Measurements from ENCODE around the gene MBD6. TPM values are rescaled to one million over a fixed set of nuclear protein-coding genes. Genes with fewer than 3 reads are reported as not detected.

The MBD6 gene
- total and polyA plus RNA-seq, 2 of the 13 experiments (the other 11 are each of a cell fraction or from before 2014, with no cell fraction given), result 4.1 to 5.9 TPM

DNA sequence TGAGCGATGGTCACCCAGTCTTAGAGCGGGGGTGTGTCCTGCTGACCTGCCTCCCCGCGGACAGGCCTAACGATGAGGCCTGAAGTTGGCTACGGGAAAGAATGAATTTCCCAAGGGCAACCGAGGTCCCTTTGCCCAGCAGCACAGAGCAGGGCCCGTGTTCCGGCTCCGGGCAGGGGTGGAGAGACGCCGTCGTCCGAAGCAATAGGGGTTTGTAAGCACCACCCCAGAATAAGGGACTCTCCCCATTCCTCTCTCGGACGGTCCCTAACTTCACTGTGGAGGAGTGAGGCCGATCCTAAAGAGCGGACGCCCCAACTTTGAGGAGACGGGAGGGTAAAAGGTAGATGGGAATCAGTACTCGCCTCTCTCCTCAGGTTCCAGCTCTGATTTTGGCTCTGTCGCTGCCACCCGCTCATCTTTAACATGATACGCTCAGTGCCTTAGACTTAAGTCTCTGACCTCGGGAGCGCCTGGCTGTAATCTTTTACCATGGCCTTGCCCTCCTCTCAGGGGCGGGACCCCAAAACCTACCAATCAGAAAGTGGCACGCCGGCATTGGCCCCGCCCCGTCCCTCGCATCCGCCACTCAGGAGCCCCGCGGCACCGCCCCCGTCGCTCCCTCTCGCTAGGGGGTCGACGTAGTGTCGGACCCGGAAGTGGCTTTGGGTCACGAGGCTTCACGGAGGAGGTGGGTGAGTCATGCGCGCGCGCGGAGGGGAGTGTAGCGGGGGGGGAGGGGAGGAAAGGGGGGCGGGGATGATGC, 2.4 kb upstream of the MBD6 start, which contains the start of gene DDIT3 (continued):
- TF ChIP-seq EED (CRISPR knock-in tag; IDR thresholded peaks at IDR 0.05) (peak; percentile 91; the same call in 1 of the 2 replicates), ZNF510 (CRISPR knock-in tag; IDR thresholded peaks at IDR 0.05; ENCODE audit: low read depth) (0 out of 2 replicates have a peak, but pooled peaks have one; percentile 83), SALL2 (CRISPR knock-in tag; IDR thresholded peaks at IDR 0.05) (peak; percentile 17; the same call in 1 of the 2 replicates), ZNF350 (CRISPR knock-in tag; IDR thresholded peaks at IDR 0.05; ENCODE audit: borderline replicate concordance, low read depth) (peak; percentile 15; the same call in 1 of the 2 replicates), CAMTA2 (CRISPR knock-in tag; IDR thresholded peaks at IDR 0.05; ENCODE audit: borderline replicate concordance) (no peak; the same call in 1 of the 2 replicates)

GRCh38 chr12:57521525-57522010, 1.1 kb upstream of the MBD6 start:
- peak; percentile 48 for ATAC-seq
- TF ChIP-seq ZNF484 (CRISPR knock-in tag; IDR thresholded peaks at IDR 0.05; ENCODE audit: borderline replicate concordance, low read depth) (no peak), ZNF343 (CRISPR knock-in tag; IDR thresholded peaks at IDR 0.05) (peak; percentile 82), SP4 (CRISPR knock-in tag; IDR thresholded peaks at IDR 0.05) (0 out of 2 replicates have a peak, but pooled peaks have one; percentile 10), CHCHD3 (CRISPR knock-in tag; IDR thresholded peaks at IDR 0.05) (no peak), DNMT1 (CRISPR knock-in tag; IDR thresholded peaks at IDR 0.05) (no peak), ZNF143 (CRISPR knock-in tag; IDR thresholded peaks at IDR 0.05) (no peak), SPEN (CRISPR knock-in tag; IDR thresholded peaks at IDR 0.05; ENCODE audit: low read depth) (peak; percentile 1; the same call in 1 of the 2 replicates), ZNF207 (IDR thresholded peaks at IDR 0.05; ENCODE audit: borderline replicate concordance) (no peak), GTF3A (CRISPR knock-in tag; conservative IDR thresholded peaks at IDR 0.05) (0 out of 2 replicates have a peak, but pooled peaks have one; percentile 50), STAG1 (CRISPR knock-in tag; IDR thresholded peaks at IDR 0.05) (no peak), CREB1 (IDR thresholded peaks at IDR 0.05) (no peak), CREB1 (CRISPR knock-in tag; IDR thresholded peaks at IDR 0.05) (no peak), E2F1 (CRISPR knock-in tag; IDR thresholded peaks at IDR 0.05) (no peak; the same call in 1 of the 2 replicates), ZNF772 (CRISPR knock-in tag; IDR thresholded peaks at IDR 0.05) (0 out of 2 replicates have a peak, but pooled peaks have one; percentile 10)
- TF ChIP-seq, protein P1, sequence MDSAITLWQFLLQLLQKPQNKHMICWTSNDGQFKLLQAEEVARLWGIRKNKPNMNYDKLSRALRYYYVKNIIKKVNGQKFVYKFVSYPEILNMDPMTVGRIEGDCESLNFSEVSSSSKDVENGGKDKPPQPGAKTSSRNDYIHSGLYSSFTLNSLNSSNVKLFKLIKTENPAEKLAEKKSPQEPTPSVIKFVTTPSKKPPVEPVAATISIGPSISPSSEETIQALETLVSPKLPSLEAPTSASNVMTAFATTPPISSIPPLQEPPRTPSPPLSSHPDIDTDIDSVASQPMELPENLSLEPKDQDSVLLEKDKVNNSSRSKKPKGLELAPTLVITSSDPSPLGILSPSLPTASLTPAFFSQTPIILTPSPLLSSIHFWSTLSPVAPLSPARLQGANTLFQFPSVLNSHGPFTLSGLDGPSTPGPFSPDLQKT (CRISPR knock-in tag; IDR thresholded peaks at IDR 0.05; ENCODE audit: borderline replicate concordance), result no peak

More at GRCh38 chr12:57521525-57522010, 1.1 kb upstream of the MBD6 start:
- ChIA-PET CTCF (ENCODE audit: low intra/inter-chr PET ratio, low total read pairs) (no interaction called here), POLR2A (interaction anchor here (1.4 to 7.8 kb wide), 9 partner anchors 9 to 89 kb away, joined by 4 to 90 read pairs (median 24); partner anchors contain the start of genes ARHGEF25, DCTN2 and INHBE)
- in situ Hi-C loops (cut with HindIII; ENCODE audit: extremely low pct_ligation_motif_present, low pct_unique_long_range_greater_than_20kb) (no loop called here), intact Hi-C loops (cut with micrococcal nuclease; ENCODE audit: unreplicated experiment) (loop anchor here (1.0 to 5.0 kb wide), 2 partner anchors 26 to 101 kb away; partner anchors contain the start of gene DCTN2)
- WGBS (ENCODE audit: low lambda C conversion rate), result 2% methylated on average over 16 of the region's 17 CpGs
- no TSS peak for BruUV-seq (replicated peaks)
- no peak overlapping the region for H2AFZ ChIP-seq (ENCODE audit: low read length)
- H3K9ac ChIP-seq (ENCODE audit: insufficient read depth, low read depth, low read length), result peak overlapping the region; percentile 92
- peaks cover 14 to 33% of the 10 kb centered on the region in 2 experiments for H3K36me3 ChIP-seq (replicated peaks in 1 of 2; ENCODE audit: control insufficient read depth in 1 of 2, insufficient read depth in 2 of 2, low read length in 2 of 2)
- peak overlapping the region; percentile 86 for H3K27ac ChIP-seq (ENCODE audit: extremely low read length, insufficient read depth, low read length)
- DNase-seq (ENCODE audit: low spot score) (peak; percentile 72), FAIRE-seq (no peak)
- no peaks in the 10 kb centered on the region for H3K9me3 ChIP-seq (ENCODE audit: low read length)
- H3K4me1 ChIP-seq (ENCODE audit: insufficient read depth, low read length), result peaks cover 48% of the 10 kb centered on the region
- peak overlapping the region; percentile 59 to 93 (median 75) for H3K4me3 ChIP-seq (replicated peaks in 1 of 3; ENCODE audit: insufficient read depth in 1 of 3, low read depth in 2 of 3, low read length in 3 of 3)
- peak overlapping the region; percentile 93 for H3K4me2 ChIP-seq (ENCODE audit: low read depth, low read length)
- H4K20me1 ChIP-seq (ENCODE audit: insufficient read depth, low read length), result peaks cover 32% of the 10 kb centered on the region
- H3K27me3 ChIP-seq (ENCODE audit: control insufficient read depth in 1 of 2, insufficient read depth in 2 of 2, low read length in 2 of 2), result no peaks in the 10 kb centered on the region; a peak in 1 of 5 replicates
- H3K79me2 ChIP-seq (ENCODE audit: insufficient read depth, low read length), result peaks cover 39% of the 10 kb centered on the region

Data from HepG2 (cell line).